ENCODE measurements around the gene NEDD4L.
"Not testable (repeated sequence)": the region's sequence is repeated elsewhere in the genome, so short reads cannot be mapped to it uniquely, and the experiment has no call there.

Gene NEDD4L
- 6.8 to 13.2 reads per million in 2 donors for total RNA-seq

- peak; percentile 44 for DNase-seq
These were observed at the start of gene NEDD4L for GRCh38 chr18:58043491-58044369. TSS of gene NEDD4L (plus strand) at chr18:58044226. CDS start at chr18:58044661, 435 bp downstream.

- DNase-seq: no peak
These were observed 48.7 kb upstream of the NEDD4L start for GRCh38 chr18:57995331-57995730.

GRCh38 chr18:57996894-57997293, 47.1 kb upstream of the NEDD4L start:
- not testable (repeated sequence) for DNase-seq

- no peak for DNase-seq
These were observed 46.2 kb upstream of the NEDD4L start for GRCh38 chr18:57997820-57998219.

GRCh38 chr18:57998461-57998860, 45.6 kb upstream of the NEDD4L start:
- no peak for DNase-seq

- DNase-seq: no peak
These were observed 39.7 kb upstream of the NEDD4L start for GRCh38 chr18:58004317-58004716.

GRCh38 chr18:58005011-58005410, 39.0 kb upstream of the NEDD4L start:
- no peak for DNase-seq

GRCh38 chr18:58005885-58006523, 38.0 kb upstream of the NEDD4L start:
- no peak for DNase-seq

- DNase-seq: no peak
These were observed 34.9 kb upstream of the NEDD4L start for GRCh38 chr18:58009166-58009565.

GRCh38 chr18:58010265-58010664, 33.8 kb upstream of the NEDD4L start:
- no peak for DNase-seq

GRCh38 chr18:58012356-58012755, 31.7 kb upstream of the NEDD4L start:
- no peak for DNase-seq

GRCh38 chr18:58013241-58014211, 30.5 kb upstream of the NEDD4L start:
- no peak for DNase-seq

GRCh38 chr18:58015065-58015780, 28.8 kb upstream of the NEDD4L start:
- no peak for DNase-seq

- DNase-seq: no peak
These were observed 26.8 kb upstream of the NEDD4L start for GRCh38 chr18:58017267-58017666.

- DNase-seq: no peak
These were observed 23.4 kb upstream of the NEDD4L start for GRCh38 chr18:58020567-58021107.

GRCh38 chr18:58021504-58021903, 22.5 kb upstream of the NEDD4L start:
- no peak for DNase-seq

GRCh38 chr18:58023108-58023507, 20.9 kb upstream of the NEDD4L start:
- no peak for DNase-seq

GRCh38 chr18:58024139-58024538, 19.9 kb upstream of the NEDD4L start:
- DNase-seq: no peak

- DNase-seq: no peak
These were observed 18.8 kb upstream of the NEDD4L start for GRCh38 chr18:58025205-58025604.

- no peak for DNase-seq
These were observed 18.3 kb upstream of the NEDD4L start for GRCh38 chr18:58025733-58026132.

GRCh38 chr18:58026395-58026794, 17.6 kb upstream of the NEDD4L start:
- DNase-seq: no peak

- no peak for DNase-seq
These were observed 17.2 kb upstream of the NEDD4L start for GRCh38 chr18:58026857-58027256.

Data from T-helper 9 cell (primary cell).